ENCODE measurements around the gene GAS5.

GRCh38 chr1:173889885-173890284, 22.1 kb upstream of the GAS5 start:
- TF ChIP-seq CTCF (IDR thresholded peaks at IDR 0.05) (no peak), POLR2AphosphoS5 (IDR thresholded peaks at IDR 0.05) (no peak)

Data from prostate gland (tissue), 2 donors.